Natural killer cell (primary cell): ENCODE data around the gene PLPP4. TPM values are rescaled to one million over a fixed set of nuclear protein-coding genes. Genes with fewer than 3 reads are reported as not detected.

Source experiments
- ATAC-seq, 3 donors: fragments of 150-1000 bp in 2 of 3; fragments of 200-7000 bp in 1 of 3; cut with Tn5 transposase; 1 replicate in 1 of 3; 2 replicates in 2 of 3; pipeline ENCODE4 v1.10.0; 2021; ENCODE audit warnings: mild to moderate bottlenecking in 2 of 3, moderate library complexity in 2 of 3
- DNase-seq, 2 donors: peaks; one replicate each; pipeline versions ENCODE4 v3.0.0 to v3.0.0-alpha.2; 2013 to 2021; ENCODE audit warnings: mixed read lengths in 1 of 2
- H3K27ac ChIP-seq: one replicate; pipeline ENCODE4 v1.5.1; 2013; ENCODE audit warnings: mild to moderate bottlenecking, low read length
- H3K27me3 ChIP-seq: one replicate; pipeline ENCODE4 v1.6.1; 2013; ENCODE audit warnings: low read length; ENCODE audit not compliant: control insufficient read depth, insufficient read depth
- H3K36me3 ChIP-seq: one replicate; pipeline ENCODE4 v1.6.1; 2013; ENCODE audit warnings: low read length; ENCODE audit not compliant: control insufficient read depth, insufficient read depth
- H3K4me1 ChIP-seq: one replicate; pipeline ENCODE4 v1.6.1; 2013; ENCODE audit warnings: low read length; ENCODE audit not compliant: control insufficient read depth, insufficient read depth
- H3K4me3 ChIP-seq: one replicate; pipeline ENCODE4 v1.5.1; 2013; ENCODE audit warnings: low read length
- H3K9me3 ChIP-seq: one replicate; pipeline ENCODE4 v1.6.1; 2013; ENCODE audit warnings: low read length; ENCODE audit not compliant: control insufficient read depth, insufficient read depth
- H3K27ac Mint-ChIP-seq, 2 donors: one replicate each; pipeline ENCODE4 v1.8.0; 2022; ENCODE audit warnings: mild to moderate bottlenecking in 2 of 2, mixed read lengths in 2 of 2, moderate library complexity in 1 of 2
- H3K27me3 Mint-ChIP-seq, 2 donors: one replicate each; pipeline ENCODE4 v1.8.0; 2022; ENCODE audit warnings: low read depth in 2 of 2, mixed read lengths in 2 of 2
- H3K36me3 Mint-ChIP-seq: one replicate; pipeline ENCODE4 v1.8.0; 2022; ENCODE audit warnings: mixed read lengths
- H3K4me1 Mint-ChIP-seq, 2 donors: one replicate each; pipeline ENCODE4 v1.8.0; 2022; ENCODE audit warnings: mixed read lengths in 2 of 2
- H3K4me3 Mint-ChIP-seq: one replicate; pipeline ENCODE4 v1.8.0; 2022; ENCODE audit warnings: mild to moderate bottlenecking, moderate library complexity, mixed read lengths
- H3K9me3 Mint-ChIP-seq, 2 donors: one replicate each; pipeline ENCODE4 v1.8.0; 2022; ENCODE audit warnings: mixed read lengths in 2 of 2
- CTCF ChIP-seq: fragments of 200-600 bp; IDR thresholded peaks from one replicate; pipeline ENCODE4 v1.8.0; 2022; ENCODE audit warnings: antibody characterized with exemption
- WGBS: methylation state at CpG from one replicate; pipeline ENCODE4 v1.1.7; 2013; ENCODE audit warnings: missing lambda C conversion rate; ENCODE audit not compliant: insufficient coverage; 5-methylcytosine and 5-hydroxymethylcytosine counted together
- intact Hi-C: fragments of 100-400 bp; cut with micrococcal nuclease; formaldehyde crosslinking; loops from one replicate; pipeline ENCODE4 v1.14.2; 2022
- total RNA-seq, 4 donors: library from RNA; stranded (reverse); fragments of 120-200 nt in 1 of 4; gene quantifications; one replicate each; pipeline versions ENCODE4 v1.2.3 to v1.2.4, GENCODE V29; 2013 to 2022

PLPP4 gene
- total RNA-seq, 3 donors from 2014 or later (not counting 1 experiment from before 2014, with no cell fraction given) = not detected

GRCh38 chr10:120605410-120605809, 148.4 kb downstream of the PLPP4 start:
- Histone ChIP-seq H3K27me3 (no peaks in the 10 kb centered on the region), H3K4me3 (no peak overlapping the region), H3K9me3 (no peaks in the 10 kb centered on the region), H3K27ac (no peak overlapping the region), H3K36me3 (no peaks in the 10 kb centered on the region), H3K4me1 (peaks cover 6% of the 10 kb centered on the region)
- H3K27me3 Mint-ChIP-seq = peaks cover 7 to 16% of the 10 kb centered on the region in 2 donors
- no peak overlapping the region for H3K4me3 Mint-ChIP-seq
- no peaks in the 10 kb centered on the region for H3K36me3 Mint-ChIP-seq
- DNase-seq = no peak
- intact Hi-C loops = no loop called here
- 63% methylated on average over 1 of the region's 3 CpGs for WGBS
- H3K9me3 Mint-ChIP-seq = no peaks in the 10 kb centered on the region
- TF ChIP-seq CTCF = no peak
- H3K27ac Mint-ChIP-seq = no peak overlapping the region
- peaks cover 10 to 12% of the 10 kb centered on the region in 2 donors for H3K4me1 Mint-ChIP-seq
- no peak for ATAC-seq

DNA sequence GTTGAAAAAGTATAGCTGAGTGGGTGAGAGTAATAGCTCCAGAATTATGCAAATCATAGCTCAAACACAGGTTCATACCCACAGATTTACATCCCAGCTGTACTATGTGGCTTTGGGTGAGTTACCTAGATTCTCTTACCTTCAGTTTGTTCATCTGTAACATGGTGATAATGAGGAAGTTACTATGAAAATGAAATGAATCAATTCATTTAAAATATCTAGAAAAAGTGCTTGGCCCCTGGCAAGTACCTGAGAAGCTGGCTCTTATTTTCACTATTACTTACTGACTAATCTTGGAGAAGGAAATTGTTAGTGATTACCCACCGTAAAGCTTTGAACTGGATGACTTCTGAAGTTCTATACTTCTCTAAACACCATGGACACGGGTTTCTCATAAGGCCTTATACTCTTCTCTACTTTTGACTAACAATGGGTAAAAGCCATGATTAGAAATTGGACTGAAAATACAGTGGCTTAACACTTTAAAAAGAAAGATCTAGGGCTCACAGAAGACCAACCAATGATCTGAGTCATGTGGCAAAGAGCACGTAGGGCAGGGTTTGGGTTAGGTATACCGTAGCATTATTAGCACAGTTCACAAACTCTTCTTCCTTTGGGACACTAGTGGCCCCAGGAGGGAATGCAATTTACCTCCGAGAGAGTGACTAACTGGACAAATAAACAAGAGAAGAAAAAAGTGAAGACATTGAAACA, 149.2 kb downstream of the PLPP4 start:
- intact Hi-C loops = no loop called here

DNA sequence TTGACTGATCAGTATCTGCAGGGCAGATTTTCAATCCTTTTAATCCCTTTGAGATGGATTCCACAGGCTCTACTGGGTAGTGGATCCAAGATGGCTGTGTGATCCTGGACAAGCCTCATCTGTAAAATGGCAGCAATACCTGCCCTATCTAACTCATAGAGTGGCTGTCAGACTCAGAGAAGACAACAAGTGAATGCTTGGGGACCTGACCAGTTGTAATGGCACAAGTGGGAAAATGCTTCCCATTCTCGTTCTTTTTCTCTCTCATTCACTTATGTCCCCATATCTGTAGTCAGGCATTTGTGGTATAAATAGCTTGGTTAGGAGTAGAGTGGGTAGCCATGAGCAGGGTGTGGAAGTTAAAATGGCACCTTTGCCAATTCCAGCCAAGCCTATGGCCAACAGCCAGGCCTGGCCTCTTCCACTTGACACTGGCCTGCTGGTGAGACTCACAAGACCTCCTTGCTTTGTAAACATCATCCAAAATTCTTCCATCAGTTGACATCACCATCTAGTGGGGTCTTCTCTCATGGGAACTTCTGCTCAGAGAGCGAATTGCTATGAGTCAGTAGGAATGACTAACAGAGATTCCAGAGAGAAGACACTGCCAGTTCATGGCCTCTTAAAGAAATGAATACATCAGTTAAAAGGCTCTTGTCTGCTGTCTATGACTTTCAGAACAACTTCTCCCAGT, 150.1 kb downstream of the PLPP4 start:
- Histone ChIP-seq H3K27me3 (no peaks in the 10 kb centered on the region), H3K27ac (no peak overlapping the region), H3K4me3 (no peak overlapping the region), H3K36me3 (no peaks in the 10 kb centered on the region), H3K4me1 (no peaks in the 10 kb centered on the region), H3K9me3 (no peaks in the 10 kb centered on the region)
- no peak for ATAC-seq
- Mint-ChIP-seq H3K27me3 (peaks cover 14 to 23% of the 10 kb centered on the region in 2 donors), H3K4me3 (no peak overlapping the region), H3K9me3 (no peaks in the 10 kb centered on the region), H3K36me3 (no peaks in the 10 kb centered on the region), H3K27ac (no peak overlapping the region), H3K4me1 (no peaks in the 10 kb centered on the region)
- TF ChIP-seq CTCF = no peak
- DNase-seq = no peak
- 53% methylated on average over 1 of the region's 2 CpGs for WGBS
- intact Hi-C loops = no loop called here

More for the DNA sequence above, 149.2 kb downstream of the PLPP4 start:
- Histone ChIP-seq H3K27ac (no peak overlapping the region), H3K4me3 (no peak overlapping the region), H3K9me3 (no peaks in the 10 kb centered on the region), H3K36me3 (no peaks in the 10 kb centered on the region), H3K27me3 (no peaks in the 10 kb centered on the region), H3K4me1 (no peaks in the 10 kb centered on the region)
- Mint-ChIP-seq H3K36me3 (no peaks in the 10 kb centered on the region), H3K4me3 (no peak overlapping the region), H3K9me3 (no peaks in the 10 kb centered on the region), H3K27ac (no peak overlapping the region), H3K4me1 (peaks cover 4 to 5% of the 10 kb centered on the region in 2 donors), H3K27me3 (peaks cover 14 to 17% of the 10 kb centered on the region in 2 donors)
- ATAC-seq (no peak), DNase-seq (no peak)
- no peak for TF ChIP-seq CTCF
- WGBS = 65% methylated on average over 4 of the region's 5 CpGs
